Measurements from ENCODE around the gene SERPINE2. TPM values are rescaled to one million over a fixed set of nuclear protein-coding genes. Genes with fewer than 3 reads are reported as not detected.

The SERPINE2 gene
- polyA plus RNA-seq, 1 experiment = 24.0 TPM

- Histone ChIP-seq H3K9me3 (ENCODE audit: control insufficient read depth, insufficient read depth, low read length) (no peaks in the 10 kb centered on the region), H3K27me3 (ENCODE audit: control insufficient read depth, insufficient read depth, low read length) (no peaks in the 10 kb centered on the region), H3K27ac (ENCODE audit: low read depth, low read length) (no peak overlapping the region), H3K4me3 (ENCODE audit: low read depth, low read length) (no peak overlapping the region)
- DNase-seq (ENCODE audit: low read depth, low spot score) = no peak
- ChIA-PET POLR2A (no interaction called here), CTCF (no interaction called here)
- TF ChIP-seq CTCF (IDR thresholded peaks at IDR 0.05; ENCODE audit: low read depth, low read length) = no peak
Observed at GRCh38 chr2:223935459-223936125, 103.5 kb downstream of the SERPINE2 start.

- CTCF ChIA-PET = no interaction called here
- Histone ChIP-seq H3K4me3 (ENCODE audit: low read depth, low read length) (no peak overlapping the region), H3K9me3 (ENCODE audit: control insufficient read depth, insufficient read depth, low read length) (no peaks in the 10 kb centered on the region), H3K27ac (ENCODE audit: low read depth, low read length) (no peak overlapping the region), H3K27me3 (ENCODE audit: control insufficient read depth, insufficient read depth, low read length) (no peaks in the 10 kb centered on the region)
- POLR2A ChIA-PET = no interaction called here
- DNase-seq (ENCODE audit: low read depth, low spot score) = no peak
- TF ChIP-seq CTCF (IDR thresholded peaks at IDR 0.05; ENCODE audit: low read depth, low read length) = no peak
Observed at GRCh38 chr2:223934870-223935269, 104.2 kb downstream of the SERPINE2 start.

GRCh38 chr2:223932816-223933800 lies 106.0 kb downstream of the SERPINE2 start:
- TF ChIP-seq CTCF (IDR thresholded peaks at IDR 0.05; ENCODE audit: low read depth, low read length) = no peak
- H3K9me3 ChIP-seq (ENCODE audit: control insufficient read depth, insufficient read depth, low read length) = peaks cover 3% of the 10 kb centered on the region; the same call in 1 of the 2 replicates
- no peaks in the 10 kb centered on the region for H3K27me3 ChIP-seq (ENCODE audit: control insufficient read depth, insufficient read depth, low read length)
- no peak overlapping the region for H3K4me3 ChIP-seq (ENCODE audit: low read depth, low read length)
- ChIA-PET CTCF (no interaction called here), POLR2A (no interaction called here)
- no peak overlapping the region for H3K27ac ChIP-seq (ENCODE audit: low read depth, low read length)
- DNase-seq (ENCODE audit: low read depth, low spot score) = no peak

DNA sequence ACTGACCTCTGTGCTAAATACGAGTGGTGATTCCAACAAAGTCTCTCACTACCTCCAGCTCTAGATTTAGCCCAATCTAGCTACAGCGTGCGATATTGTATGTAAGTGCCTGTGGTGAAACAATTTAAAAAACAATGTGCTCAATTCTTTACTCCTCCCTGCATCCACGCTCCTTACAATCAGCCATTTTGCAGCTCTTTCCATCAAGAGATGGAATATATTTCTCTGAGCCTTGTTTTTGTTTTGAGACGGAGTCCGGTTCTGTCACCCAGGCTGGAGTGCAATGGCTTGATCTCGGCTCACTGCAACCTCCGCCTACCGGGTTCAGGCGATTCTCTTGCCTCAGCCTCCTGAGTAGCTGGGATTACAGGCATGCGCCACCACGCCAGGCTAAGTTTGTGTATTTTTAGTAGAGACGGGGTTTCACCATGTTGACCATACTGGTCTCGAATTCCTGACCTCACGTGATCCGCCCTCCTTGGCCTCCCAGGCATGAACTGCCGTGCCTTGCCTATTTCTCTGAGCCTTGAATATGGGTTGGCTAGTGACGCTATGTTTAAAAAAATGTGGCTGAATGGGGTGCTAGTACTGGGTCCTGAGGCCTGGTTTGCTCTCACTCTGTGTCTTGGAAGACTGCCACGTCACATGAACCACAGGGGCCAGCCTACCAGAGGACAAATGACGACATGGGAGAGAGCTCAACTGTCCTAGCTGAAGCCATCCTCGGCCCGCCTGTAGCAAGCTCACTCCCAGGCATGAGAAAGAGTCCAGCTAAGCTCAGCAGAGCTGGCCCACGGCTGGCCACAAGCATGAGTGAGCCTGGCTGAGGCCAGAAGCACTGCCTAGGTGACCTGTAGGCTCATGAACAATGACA lies 108.7 kb downstream of the SERPINE2 start:
- H3K4me3 ChIP-seq (ENCODE audit: low read depth, low read length) = no peak overlapping the region
- TF ChIP-seq CTCF (IDR thresholded peaks at IDR 0.05; ENCODE audit: low read depth, low read length) = no peak
- POLR2A ChIA-PET = interaction anchor here (0.8 kb wide), 1 partner anchor 12 kb away, joined by 5 read pairs; no protein-coding TSS in a partner anchor
- DNase-seq (ENCODE audit: low read depth, low spot score) = no peak
- no peaks in the 10 kb centered on the region for H3K27me3 ChIP-seq (ENCODE audit: control insufficient read depth, insufficient read depth, low read length)
- peak overlapping the region; percentile 41 for H3K27ac ChIP-seq (ENCODE audit: low read depth, low read length)
- peaks cover 15% of the 10 kb centered on the region for H3K9me3 ChIP-seq (ENCODE audit: control insufficient read depth, insufficient read depth, low read length)
- CTCF ChIA-PET = interaction anchor here (0.6 to 0.8 kb wide), 3 partner anchors 16 to 959 kb away, joined by 3 to 4 read pairs (median 3); no protein-coding TSS in a partner anchor
